Stomach smooth muscle (tissue), 2 donors: Measurements from ENCODE around the gene MALT1.
"Not testable (repeated sequence)": the region's sequence is repeated elsewhere in the genome, so short reads cannot be mapped to it uniquely, and the experiment has no call there.

Source experiments
- H3K27ac ChIP-seq: one replicate; pipeline ENCODE4 v1.7.0; 2013; ENCODE audit warnings: mild to moderate bottlenecking, low read length, inconsistent platforms
- H3K27me3 ChIP-seq, 2 donors: one replicate each; pipeline ENCODE4 v1.7.0; 2013; ENCODE audit warnings: low read length in 2 of 2; ENCODE audit not compliant: insufficient read depth in 2 of 2, control insufficient read depth in 1 of 2
- H3K36me3 ChIP-seq, 2 donors: one replicate each; pipeline ENCODE4 v1.7.0; 2013; ENCODE audit warnings: low read length in 2 of 2; ENCODE audit not compliant: control insufficient read depth in 2 of 2, insufficient read depth in 2 of 2
- H3K4me1 ChIP-seq: one replicate; pipeline ENCODE4 v1.7.0; 2013; ENCODE audit warnings: low read length; ENCODE audit not compliant: control insufficient read depth, insufficient read depth
- H3K4me3 ChIP-seq, 2 donors: one replicate each; pipeline ENCODE4 v1.7.0; 2013; ENCODE audit warnings: low read length in 2 of 2
- H3K9ac ChIP-seq, 2 donors: one replicate each; pipeline ENCODE4 v1.7.0; 2013; ENCODE audit warnings: low read length in 2 of 2, mild to moderate bottlenecking in 1 of 2
- H3K9me3 ChIP-seq, 2 donors: one replicate each; pipeline ENCODE4 v1.7.0; 2013; ENCODE audit warnings: low read length in 2 of 2; ENCODE audit not compliant: control insufficient read depth in 2 of 2
- donor health status: healthy.
- donor health status: Pancreatic carcinoma.

MALT1 gene

DNA sequence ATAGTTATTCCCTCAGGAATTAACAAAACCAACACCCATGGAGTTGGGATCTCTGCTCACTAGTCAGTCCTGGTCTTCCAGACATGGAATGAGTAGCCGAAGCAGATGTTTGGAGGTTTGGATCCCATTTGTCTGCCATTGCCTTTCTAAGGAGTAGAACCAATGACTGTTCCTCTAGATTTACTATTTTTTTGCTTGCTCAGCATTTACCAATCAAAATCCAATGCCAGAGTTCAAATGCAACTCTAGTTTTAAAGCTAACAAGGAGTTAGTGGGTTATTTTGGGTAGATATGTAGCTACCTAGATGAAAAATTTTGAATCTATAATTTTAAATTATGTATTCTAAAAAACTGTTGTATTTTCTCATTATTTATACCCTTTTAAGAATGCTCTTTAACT, 62.6 kb downstream of the MALT1 start:
- no peaks in the 10 kb centered on the region for H3K9me3 ChIP-seq

DNA sequence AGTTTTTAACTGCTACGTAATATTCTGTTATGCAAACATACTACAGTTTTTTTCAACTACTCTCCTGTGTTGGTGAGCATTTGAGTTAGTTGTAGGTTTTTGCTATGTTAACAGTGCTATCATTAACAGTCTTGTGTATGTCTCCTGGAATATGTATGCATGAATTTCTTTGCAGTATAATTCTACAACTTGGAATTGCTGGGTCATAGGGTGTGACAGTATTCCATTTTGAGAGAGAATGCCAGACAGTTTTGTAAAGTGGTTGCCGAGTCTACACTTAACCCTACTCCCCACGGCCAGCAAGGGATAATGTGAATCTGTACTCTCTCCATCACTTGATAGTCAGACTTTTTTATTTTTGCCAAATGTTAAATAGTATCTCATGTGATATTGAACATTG, 67.1 kb downstream of the MALT1 start:
- no peaks in the 10 kb centered on the region for H3K4me1 ChIP-seq
- H3K9me3 ChIP-seq, result no peaks in the 10 kb centered on the region
- H3K27ac ChIP-seq, result no peak overlapping the region
- peaks cover 14 to 15% of the 10 kb centered on the region in 2 donors for H3K36me3 ChIP-seq
- no peaks in the 10 kb centered on the region for H3K27me3 ChIP-seq
- H3K9ac ChIP-seq, result no peak overlapping the region
- H3K4me3 ChIP-seq, result no peak overlapping the region

More for the DNA sequence above, 62.6 kb downstream of the MALT1 start:
- no peak overlapping the region for H3K9ac ChIP-seq
- H3K4me1 ChIP-seq, result no peaks in the 10 kb centered on the region
- H3K27ac ChIP-seq, result no peak overlapping the region
- no peak overlapping the region for H3K4me3 ChIP-seq
- H3K27me3 ChIP-seq, result no peaks in the 10 kb centered on the region
- peaks cover 12 to 16% of the 10 kb centered on the region in 2 donors for H3K36me3 ChIP-seq

DNA sequence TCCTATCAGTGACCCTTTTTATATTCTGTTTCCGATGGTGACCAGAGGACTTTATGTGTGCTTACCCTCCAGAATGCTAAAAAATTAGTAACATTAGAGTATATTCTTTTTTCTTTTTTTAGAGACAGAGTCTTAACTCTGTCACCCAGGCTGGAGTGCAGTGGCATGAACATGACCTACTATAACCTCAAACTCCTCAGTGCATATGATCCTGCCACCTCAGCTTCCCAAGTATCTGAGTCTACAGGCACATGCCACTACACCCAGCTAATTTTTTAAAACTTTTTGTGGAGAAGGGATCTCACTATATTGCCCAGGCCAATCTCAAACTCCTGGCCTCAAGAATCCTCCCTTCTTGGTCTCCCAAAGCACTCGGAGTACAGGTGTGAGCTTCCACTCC, 74.6 kb downstream of the MALT1 start:
- no peaks in the 10 kb centered on the region for H3K4me1 ChIP-seq
- H3K36me3 ChIP-seq, result peaks cover 18 to 39% of the 10 kb centered on the region in 2 donors

DNA sequence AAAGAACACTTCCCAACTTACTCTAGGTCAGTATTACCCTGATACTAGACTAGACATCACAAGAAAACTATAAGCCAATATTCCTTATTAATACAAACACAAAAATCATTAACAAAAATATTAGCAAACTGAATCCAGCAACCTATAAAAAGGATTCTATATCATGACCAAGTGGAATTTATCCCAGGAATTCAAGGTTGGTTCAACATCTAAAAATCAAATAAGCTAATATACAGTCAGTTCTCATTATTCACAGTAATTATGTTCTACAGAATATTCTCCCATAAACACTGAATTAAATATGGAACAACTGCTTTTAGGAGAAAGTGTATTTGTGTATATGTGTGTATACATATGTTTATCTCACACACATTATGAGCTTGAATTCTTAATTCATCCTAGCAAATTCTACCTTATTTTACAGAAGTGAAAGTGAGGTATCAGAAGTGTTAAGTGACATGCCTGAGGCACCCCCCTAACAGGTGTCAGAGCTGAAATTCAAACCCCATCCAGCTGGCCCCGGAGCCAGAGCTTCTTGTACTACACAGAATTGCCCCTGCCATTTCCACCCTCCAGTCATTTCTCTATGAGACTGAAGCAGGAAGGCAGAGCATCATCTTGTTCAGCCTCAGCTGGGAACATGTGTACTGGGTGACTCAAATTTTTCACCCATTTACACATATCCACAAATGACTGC, 77.8 kb downstream of the MALT1 start:
- no peak overlapping the region for H3K27ac ChIP-seq
- no peaks in the 10 kb centered on the region for H3K4me1 ChIP-seq
- no peak overlapping the region for H3K9ac ChIP-seq
- no peaks in the 10 kb centered on the region for H3K27me3 ChIP-seq
- no peaks in the 10 kb centered on the region for H3K9me3 ChIP-seq
- H3K36me3 ChIP-seq, result peaks cover 18 to 39% of the 10 kb centered on the region in 2 donors
- no peak overlapping the region for H3K4me3 ChIP-seq

More for the DNA sequence above, 74.6 kb downstream of the MALT1 start:
- H3K27ac ChIP-seq, result no peak overlapping the region
- H3K9me3 ChIP-seq, result no peaks in the 10 kb centered on the region
- H3K27me3 ChIP-seq, result no peaks in the 10 kb centered on the region
- no peak overlapping the region for H3K9ac ChIP-seq
- H3K4me3 ChIP-seq, result no peak overlapping the region

DNA sequence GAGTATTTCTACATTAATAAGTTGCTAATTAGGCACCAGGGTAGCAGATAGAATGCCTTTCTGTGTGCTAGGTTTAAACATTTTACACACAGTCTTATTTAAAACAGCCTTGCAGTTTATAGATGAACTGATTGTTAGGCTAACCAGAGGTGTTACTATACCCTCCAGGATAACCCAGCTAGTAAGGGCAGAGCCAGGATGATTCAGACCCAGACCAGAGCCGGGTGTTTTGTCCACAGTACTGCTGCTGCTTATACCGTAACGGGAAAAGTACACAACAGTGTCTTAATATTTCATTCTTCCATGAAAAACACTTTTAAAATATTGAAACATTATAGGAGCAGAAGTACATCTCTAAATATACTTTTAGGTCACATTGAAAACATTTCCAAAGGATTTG, 82.7 kb downstream of the MALT1 start:
- no peak overlapping the region for H3K9ac ChIP-seq
- H3K9me3 ChIP-seq, result no peaks in the 10 kb centered on the region
- peaks cover 3 to 10% of the 10 kb centered on the region in 2 donors for H3K36me3 ChIP-seq
- H3K4me1 ChIP-seq, result no peaks in the 10 kb centered on the region
- no peak overlapping the region for H3K27ac ChIP-seq
- no peak overlapping the region for H3K4me3 ChIP-seq
- H3K27me3 ChIP-seq, result peaks cover 0 to 2% of the 10 kb centered on the region in 2 donors

DNA sequence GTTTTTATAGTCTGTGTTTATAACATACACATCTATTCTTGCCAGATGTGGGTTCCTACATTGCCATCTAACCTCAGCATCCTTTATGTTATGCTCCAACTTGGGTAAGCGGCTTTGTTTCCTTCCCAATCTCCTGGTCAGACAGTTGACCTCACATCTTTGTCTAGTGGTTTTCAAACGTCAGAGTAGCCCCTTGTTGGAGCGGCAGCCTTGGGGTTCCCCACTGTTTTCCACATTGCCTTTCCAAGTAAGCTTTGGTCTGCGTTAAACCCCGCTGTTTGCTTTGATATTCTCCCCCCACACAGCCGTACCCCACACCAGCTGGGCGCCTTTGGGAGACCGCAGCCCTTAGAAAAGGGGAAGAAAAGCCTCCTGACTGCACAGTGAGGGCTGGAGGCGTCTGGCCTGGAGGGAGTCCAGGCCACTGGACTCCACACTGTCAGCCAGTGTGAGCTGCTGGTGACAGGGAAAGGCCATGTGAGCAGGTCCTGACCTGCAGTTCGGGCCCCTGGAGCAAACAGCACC, 83.3 kb downstream of the MALT1 start:
- Histone ChIP-seq H3K9me3 (no peaks in the 10 kb centered on the region), H3K27ac (no peak overlapping the region), H3K4me1 (no peaks in the 10 kb centered on the region), H3K9ac (no peak overlapping the region), H3K4me3 (no peak overlapping the region), H3K36me3 (peaks cover 0 to 4% of the 10 kb centered on the region in 2 donors), H3K27me3 (peaks cover 0 to 2% of the 10 kb centered on the region in 2 donors)

DNA sequence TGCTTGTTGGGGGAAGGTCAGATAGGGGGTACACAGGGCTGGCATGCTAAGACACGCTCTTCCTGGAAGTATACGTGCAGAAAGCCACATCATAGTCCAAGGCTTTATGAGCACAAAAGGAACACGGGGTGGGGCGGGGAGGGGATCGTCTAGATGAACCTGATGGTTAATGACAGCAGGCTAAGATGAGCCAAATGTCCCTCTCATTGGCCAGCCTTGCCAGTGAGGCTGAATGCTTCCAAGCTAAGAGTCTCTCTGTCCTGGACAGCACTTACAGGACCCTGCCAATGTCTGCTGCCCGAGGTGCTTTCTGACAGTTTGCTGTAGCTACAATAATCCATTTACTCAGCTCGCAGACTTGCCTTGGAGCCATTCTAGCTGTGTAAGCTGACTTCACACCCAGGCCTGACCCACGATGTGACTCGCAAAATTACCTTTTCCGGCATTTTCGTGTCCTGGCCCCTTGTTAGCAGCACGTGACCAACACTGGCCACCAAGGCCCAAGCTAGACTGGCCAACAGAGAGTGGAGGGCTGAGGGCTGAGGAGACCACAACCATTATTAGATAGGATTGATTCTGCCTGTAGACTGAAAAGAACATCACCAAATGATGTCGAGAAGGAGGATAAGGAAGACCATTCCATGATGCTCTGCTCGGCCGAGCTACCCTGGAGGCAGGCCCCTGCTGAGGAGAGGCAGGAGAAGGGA, 84.2 kb downstream of the MALT1 start:
- Histone ChIP-seq H3K27me3 (peaks cover 0 to 5% of the 10 kb centered on the region in 2 donors), H3K27ac (no peak overlapping the region), H3K9ac (no peak overlapping the region), H3K4me3 (no peak overlapping the region), H3K4me1 (no peaks in the 10 kb centered on the region), H3K9me3 (no peaks in the 10 kb centered on the region), H3K36me3 (peaks cover 0 to 3% of the 10 kb centered on the region in 2 donors)

DNA sequence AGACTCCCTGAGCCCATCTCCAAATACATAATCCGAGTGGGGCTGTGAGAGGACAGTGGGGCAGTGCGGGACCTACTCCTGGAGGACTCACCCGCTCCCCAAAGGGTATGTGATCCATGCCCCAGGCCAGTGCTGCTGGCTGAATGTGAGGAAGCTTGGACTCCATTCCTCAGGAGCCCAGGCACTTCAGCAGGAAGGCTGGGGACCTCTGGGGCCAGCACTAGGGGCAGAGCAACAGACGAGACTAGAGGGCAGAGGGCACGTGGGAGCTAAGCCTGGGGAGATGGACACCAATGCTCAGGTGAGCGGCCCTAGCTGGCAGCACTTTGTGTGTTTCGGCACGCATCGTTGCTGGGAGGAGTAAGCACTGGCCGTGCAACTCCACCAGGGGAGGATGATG, 84.9 kb downstream of the MALT1 start:
- Histone ChIP-seq H3K27ac (no peak overlapping the region), H3K4me3 (no peak overlapping the region), H3K36me3 (no peaks in the 10 kb centered on the region), H3K9ac (no peak overlapping the region), H3K27me3 (peaks cover 0 to 5% of the 10 kb centered on the region in 2 donors), H3K9me3 (no peaks in the 10 kb centered on the region), H3K4me1 (no peaks in the 10 kb centered on the region)

DNA sequence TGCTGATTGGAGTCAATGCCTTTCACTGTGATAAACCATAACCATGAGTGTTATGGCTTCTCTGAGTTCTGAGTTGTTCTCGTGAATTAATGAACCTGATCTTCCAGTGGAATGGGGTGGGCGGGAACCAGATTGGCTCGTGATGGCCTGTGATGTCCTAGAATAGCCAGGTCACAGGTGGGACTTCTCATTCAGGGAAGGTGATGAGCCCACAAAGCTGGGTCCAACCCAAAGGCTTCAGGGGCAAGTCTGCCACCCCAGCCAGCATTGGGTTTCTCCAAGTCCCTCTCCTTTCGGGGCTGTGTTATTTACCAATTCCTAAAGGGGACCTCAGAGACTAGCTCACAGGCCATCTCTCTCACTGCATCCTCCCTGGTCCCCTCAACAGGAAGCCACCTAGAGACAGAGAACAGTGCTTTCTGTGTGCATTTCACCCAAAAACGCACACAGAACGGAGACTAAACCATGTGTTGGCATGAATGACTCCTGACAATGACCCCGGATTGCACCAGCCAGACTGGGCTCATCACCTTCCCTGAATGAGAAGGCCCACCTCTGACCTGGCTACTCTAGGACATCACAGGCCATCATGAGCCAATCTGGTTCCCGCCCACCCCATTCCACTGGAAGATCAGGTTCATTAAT, 85.5 kb downstream of the MALT1 start:
- H3K9me3 ChIP-seq, result no peaks in the 10 kb centered on the region
- no peak overlapping the region for H3K27ac ChIP-seq
- no peak overlapping the region for H3K4me3 ChIP-seq
- H3K4me1 ChIP-seq, result no peaks in the 10 kb centered on the region
- H3K36me3 ChIP-seq, result no peaks in the 10 kb centered on the region
- H3K27me3 ChIP-seq, result peaks cover 0 to 5% of the 10 kb centered on the region in 2 donors
- no peak overlapping the region for H3K9ac ChIP-seq

DNA sequence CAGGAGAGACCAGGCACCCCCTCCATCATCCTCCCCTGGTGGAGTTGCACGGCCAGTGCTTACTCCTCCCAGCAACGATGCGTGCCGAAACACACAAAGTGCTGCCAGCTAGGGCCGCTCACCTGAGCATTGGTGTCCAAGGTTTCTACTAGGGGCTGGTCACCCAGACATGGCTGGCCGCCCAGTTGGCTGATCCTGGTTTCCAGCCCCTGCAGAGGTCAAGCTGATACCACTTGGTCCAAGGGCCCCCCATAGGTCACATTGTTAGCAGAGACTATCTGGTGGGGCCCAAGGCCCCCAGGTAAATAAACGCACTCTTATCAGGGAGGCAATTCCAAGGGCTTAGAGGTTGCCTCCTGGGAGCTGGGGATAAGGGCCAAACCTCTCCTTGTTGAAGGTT, 86.1 kb downstream of the MALT1 start:
- not testable (repeated sequence) for H3K9ac ChIP-seq, H3K27me3 ChIP-seq, H3K36me3 ChIP-seq, H3K4me1 ChIP-seq, H3K9me3 ChIP-seq, H3K4me3 ChIP-seq, H3K27ac ChIP-seq
